Hematopoietic multipotent progenitor cell treated with erythropoietin and hydrocortisone succinate and interleukin-3 and kit ligand, for 17 days (in vitro differentiated cells): ENCODE measurements around the gene INSYN2A.

Experiments
- DNase-seq: peaks from one replicate; pipeline ENCODE4 v3.0.0-alpha.2; 2015; ENCODE audit warnings: low spot score

The INSYN2A gene, protein sequence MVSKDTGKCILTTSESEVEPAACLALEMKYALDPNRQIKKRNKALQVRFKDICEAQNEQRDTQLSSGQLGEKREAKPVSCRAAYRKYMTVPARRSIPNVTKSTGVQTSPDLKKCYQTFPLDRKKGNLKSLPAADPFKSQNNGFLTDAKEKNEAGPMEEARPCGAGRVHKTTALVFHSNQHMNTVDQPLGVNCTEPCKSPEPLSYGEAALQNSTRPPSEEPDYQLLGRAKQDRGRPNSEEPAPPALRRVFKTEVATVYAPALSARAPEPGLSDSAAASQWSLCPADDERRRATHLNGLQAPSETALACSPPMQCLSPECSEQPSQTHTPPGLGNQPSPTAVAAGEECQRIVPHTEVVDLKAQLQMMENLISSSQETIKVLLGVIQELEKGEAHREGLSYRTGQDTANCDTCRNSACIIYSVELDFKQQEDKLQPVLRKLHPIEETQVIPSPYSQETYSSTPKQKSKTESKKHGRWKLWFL

GRCh38 chr10:127196282-127197153, at the start of gene INSYN2A:
TSS of gene INSYN2A (minus strand) at chr10:127196591. CDS start at chr10:127176395, 20,196 bp downstream.
- DNase-seq = no peak

- DNase-seq = no peak
These were observed 49.1 kb upstream of the INSYN2A start for GRCh38 chr10:127245456-127245855.

DNA sequence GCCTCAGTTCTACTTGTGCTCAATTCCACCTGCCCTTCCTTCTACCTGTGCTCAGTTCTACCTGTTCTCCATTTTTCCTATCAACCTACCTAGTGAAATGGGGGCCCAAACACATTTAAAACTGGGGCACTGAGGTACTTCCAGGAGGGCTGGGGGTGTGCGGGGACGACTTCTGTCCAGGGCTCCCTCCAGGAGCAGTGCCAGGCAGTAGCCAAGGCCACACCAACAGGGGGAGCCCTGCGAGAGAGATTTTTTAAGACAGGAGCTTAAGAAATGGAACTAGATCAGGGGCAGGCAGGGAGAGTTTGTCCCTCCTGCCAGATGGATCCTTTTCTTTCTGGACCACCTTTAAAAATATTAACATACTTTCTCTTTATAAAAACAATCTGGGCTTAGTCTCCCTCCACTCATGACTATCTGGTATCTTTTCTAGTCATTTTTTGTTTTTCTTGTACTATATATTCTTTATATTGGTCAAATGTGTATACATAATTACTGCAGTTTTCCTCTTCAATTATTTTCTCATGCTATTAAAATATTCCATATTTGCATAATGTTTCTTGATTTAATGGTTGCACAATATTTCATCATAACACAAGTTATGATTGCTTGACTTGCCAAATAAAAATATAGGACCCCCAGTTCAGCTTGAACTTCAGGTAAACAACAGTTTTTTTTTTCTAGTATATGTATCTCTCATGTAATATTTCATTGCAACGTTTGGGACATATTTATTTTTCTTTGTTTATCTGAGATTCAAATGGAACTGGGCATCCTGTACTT, 47.3 kb upstream of the INSYN2A start:
- no peak for DNase-seq

DNA sequence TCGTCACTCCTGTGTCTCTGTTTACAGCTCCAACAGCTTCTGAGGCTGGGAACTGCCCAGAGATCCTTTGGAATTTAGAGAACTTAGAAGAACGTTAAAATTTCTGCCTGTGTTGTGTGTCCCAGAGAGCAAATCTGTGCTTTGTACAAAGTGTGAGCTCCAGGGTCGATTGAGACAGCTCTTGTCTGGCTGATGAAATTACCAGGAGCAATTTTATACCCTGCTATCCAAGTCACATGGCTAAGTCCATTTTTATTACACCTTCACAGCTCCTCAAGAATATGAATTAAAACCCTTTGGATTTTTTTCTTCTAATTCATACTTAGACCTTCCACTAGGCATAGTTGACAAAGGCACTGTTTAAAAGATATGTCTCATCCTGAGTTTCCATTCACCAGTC, 46.5 kb upstream of the INSYN2A start:
- DNase-seq = no peak

GRCh38 chr10:127236266-127236665, 39.9 kb upstream of the INSYN2A start:
- no peak for DNase-seq

DNA sequence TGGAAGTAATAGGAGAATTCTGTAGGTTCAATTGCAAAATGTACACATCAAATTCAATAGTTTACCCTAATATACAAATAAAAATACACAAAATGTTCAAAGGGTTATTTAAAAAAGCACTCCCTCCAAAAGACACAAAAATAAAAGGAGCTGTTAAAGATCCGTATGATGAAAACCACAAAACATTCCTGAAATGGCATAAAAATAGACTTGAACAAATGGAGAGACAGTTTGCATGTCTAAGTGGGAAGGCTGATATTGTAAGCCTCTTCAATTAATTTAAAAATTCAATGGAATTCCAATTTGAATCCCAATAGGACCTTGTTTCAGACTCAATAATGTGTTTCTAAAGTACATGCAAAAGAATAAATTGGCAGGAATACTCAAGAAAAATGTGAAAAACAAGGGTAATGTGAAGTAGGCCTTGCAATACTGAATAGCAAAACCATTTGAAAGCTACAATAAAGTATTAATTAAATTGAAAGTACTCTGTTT, 38.0 kb upstream of the INSYN2A start:
- DNase-seq = no peak

- DNase-seq = no peak
These were observed 31.9 kb upstream of the INSYN2A start for GRCh38 chr10:127228195-127228787.

DNA sequence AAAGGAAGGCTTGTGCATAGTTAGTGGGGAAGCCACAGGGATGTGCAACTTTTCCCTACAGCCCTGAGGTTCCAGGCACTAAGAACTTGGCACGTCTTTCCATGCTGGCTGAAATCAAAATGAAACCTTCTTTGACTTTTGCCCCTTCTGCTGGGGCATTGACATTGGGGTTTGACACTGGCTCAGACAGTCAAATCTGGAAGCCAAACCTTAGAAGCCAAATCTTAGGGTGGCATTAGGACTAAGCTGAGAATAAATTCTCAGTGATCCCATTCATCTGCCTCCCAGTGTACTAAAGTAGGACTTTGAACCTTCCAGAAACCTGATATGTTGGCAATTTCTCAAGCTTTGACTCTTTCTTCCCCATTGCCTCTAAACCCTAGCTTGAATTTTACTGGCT, 31.3 kb upstream of the INSYN2A start:
- no peak for DNase-seq

DNA sequence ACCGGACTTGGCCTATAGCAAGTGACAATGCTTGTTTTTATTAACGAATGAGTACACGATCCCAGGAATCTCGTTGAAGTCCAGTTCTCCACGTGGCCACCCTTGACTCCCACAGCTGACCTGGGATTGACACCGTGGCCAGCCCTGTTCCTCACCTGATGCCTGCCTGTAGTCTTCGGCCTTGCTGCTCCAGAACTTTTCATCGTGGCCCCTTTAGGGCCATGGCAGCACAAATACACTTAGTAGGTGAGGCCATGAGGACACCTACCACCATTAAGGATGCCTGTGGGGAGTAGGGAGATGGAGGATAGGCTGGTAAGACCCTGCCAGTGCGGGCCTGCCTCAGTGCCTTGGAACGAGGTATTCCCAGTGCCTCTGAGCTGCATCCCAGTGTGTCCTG, 30.6 kb upstream of the INSYN2A start:
- DNase-seq = no peak

GRCh38 chr10:127221281-127221680, 24.9 kb upstream of the INSYN2A start:
- DNase-seq = no peak

- DNase-seq = no peak
These were observed 22.3 kb upstream of the INSYN2A start for GRCh38 chr10:127218658-127219057.

- no peak for DNase-seq
These were observed 20.4 kb upstream of the INSYN2A start for GRCh38 chr10:127216786-127217185.

DNA sequence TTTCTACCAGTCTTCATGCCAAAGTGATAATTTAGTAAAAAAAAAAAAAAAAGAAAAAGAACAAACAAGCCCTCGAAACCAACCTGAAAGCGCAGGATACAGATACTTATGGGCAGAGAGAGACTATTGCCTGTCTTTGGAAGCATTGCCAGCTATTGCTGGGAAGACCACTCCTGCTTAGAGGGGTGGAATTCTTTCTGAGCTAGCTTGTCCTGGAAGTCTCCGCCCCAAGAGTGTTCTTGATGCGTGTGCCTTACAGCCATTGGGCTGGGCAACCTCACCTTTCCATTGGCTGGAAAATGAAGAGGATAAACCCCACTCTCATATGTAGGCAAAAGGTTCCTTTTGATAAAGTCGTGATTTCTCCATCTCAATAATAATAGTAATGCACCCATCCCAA, 19.9 kb upstream of the INSYN2A start:
- DNase-seq = no peak

DNA sequence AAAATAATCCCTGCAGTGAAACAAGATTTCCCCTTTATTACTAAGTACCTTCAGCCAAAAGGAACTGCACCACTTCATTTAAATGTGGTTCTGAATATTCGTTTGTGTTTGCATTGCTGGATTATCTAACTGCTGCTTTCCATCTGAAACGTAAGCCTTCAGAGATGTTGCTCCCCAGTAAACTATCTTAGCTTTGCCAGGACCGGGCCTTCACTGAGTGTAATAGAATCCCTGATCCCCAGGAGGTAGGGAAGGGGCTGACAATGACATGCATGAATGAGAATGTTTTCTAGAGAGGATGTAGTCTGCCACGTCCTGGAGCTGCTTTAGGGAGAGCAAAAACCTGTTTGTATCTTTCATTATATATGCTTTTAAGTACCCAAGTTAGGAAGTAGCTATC, 19.5 kb upstream of the INSYN2A start:
- no peak for DNase-seq

GRCh38 chr10:127210936-127211466, 14.6 kb upstream of the INSYN2A start:
- DNase-seq = no peak

GRCh38 chr10:127207081-127207480, 10.7 kb upstream of the INSYN2A start:
- DNase-seq = no peak

GRCh38 chr10:127203067-127203466, 6.7 kb upstream of the INSYN2A start:
- DNase-seq = no peak

DNA sequence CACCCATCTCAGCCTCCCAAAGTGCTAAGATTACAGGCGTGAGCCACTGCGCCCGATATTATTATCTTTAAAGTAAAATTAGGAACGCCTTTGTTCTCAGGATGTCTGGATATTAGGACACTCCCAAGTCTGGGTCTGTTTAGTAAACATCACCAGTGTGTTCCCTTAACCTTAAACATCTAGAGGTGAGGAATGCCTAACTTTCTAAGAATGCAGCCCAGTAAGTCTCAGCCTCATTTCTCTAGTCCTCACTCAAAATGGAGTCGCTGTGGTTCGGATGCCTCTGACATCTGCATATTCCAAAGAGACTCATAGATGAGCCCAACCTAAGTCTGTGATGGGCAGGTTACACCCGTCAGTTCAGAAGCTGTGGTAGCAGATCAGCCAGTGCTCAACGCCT, 4.3 kb upstream of the INSYN2A start:
- no peak for DNase-seq

GRCh38 chr10:127198721-127199120, 2.3 kb upstream of the INSYN2A start:
- DNase-seq = no peak

DNA sequence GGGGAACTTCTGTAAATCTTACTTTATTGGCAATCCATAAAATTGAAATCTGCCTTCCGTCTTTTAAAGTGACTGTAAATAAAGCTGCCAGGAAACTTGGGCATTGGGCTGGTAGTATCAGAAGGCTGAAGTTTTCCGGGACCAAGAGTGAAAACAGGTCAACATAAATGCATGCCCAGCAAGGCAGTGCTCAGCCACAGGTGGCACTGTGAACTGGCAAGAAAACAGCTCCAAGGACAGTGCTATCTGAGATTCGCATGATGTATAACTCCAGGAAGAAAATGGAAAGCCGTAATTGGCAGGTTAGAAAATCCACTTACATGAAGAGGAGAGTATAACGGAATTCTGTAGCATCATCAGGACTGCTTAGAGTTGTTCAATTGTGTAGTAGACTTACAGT, 1.9 kb upstream of the INSYN2A start:
- DNase-seq = no peak

GRCh38 chr10:127197154-127197432, 702 bp upstream of the INSYN2A start:
- DNase-seq = no peak
